Activated gamma-delta T cell treated with anti-CD3 and anti-CD28 coated beads, Interleukin-2, amount 50 U/mL, for 16 hours (primary cell): ENCODE results near the gene ZNF222.

ENCODE experiments used
- DNase-seq: peaks from one replicate; pipeline ENCODE4 v3.0.0-alpha.2; 2020; ENCODE audit warnings: low read depth

Gene ZNF222

DNA sequence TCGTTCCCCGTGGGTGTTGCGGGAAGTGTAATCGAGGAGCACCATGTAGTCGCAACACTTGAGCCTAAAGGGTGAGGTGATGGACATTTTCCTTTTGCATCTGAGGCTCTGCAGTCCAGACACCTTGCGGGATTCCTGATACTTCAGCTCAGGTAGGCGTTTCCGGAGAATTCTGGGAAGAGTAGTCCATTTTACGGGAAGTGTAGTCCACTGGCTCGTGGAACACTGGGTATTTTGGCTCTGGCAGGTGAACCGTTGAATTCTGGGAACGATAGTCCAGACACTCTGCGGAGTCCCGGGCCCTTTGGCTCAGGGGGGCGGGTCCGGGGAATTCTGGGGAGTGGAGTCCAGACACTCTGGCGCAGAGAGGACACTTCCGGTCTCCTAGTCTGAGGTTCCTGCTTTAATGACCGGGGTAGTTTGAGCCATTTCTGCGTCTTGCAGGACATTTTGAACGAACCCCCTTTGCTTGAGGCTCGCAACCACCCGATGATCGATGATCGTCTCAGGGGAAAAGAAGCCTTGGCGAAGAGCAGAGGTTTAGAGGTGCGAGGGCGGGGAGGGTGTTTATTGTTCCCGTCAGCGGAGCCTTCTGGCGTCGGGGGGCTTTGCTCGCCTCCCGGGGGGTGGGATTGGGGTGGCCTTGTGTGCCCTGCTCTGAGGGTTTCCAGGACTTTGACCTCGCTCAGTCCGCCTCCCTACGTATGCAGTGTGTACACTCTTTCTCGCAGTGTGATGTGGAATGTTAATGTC is 26.6 kb downstream of the ZNF222 start, which contains the start of gene ZNF223:
Gene ZNF223, plus strand, starts transcription at position 387 of the 753 bp plus-strand sequence. CDS start 3,141 bp downstream, outside the sequence.
- peak; percentile 49 for DNase-seq

DNA sequence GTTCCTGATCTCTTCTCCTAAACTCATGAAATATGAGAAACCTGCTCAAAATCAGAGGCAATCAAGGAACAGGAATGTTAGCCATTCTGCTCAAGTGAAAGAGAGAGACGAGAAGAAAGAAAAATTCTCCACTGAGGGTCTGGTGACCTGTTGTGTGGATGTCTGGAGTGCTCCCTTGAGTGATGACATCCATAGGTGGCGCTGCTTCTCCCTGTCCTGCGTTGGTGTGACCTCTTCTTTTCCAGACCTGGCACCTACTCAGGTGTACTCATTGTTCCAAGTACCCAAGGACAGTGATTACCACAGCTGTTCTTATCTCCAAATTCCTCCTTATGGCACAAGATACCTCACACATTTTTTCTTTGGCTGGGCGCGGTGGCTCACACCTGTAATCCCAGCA is 30.7 kb downstream of the ZNF222 start:
- DNase-seq: no peak

DNA sequence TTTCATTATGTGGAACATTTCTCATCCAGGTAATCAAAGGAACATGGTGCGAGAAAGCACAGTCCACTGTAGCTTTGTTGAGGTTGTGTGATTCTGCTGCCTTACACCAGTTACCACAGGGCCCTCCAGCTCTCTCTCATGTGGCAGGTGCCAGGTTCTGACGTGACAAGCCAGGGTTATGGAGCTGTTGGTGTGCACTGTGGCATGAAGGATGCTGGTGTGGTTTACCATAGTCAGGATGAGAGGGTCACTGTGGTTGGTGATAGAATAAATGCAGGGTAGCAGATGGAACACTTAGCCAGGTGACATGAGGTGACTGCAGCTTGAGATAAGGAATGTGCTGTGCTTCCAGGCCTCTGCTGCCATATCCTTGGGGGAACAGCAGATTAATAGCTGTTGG is 34.0 kb downstream of the ZNF222 start:
- DNase-seq: no peak

DNA sequence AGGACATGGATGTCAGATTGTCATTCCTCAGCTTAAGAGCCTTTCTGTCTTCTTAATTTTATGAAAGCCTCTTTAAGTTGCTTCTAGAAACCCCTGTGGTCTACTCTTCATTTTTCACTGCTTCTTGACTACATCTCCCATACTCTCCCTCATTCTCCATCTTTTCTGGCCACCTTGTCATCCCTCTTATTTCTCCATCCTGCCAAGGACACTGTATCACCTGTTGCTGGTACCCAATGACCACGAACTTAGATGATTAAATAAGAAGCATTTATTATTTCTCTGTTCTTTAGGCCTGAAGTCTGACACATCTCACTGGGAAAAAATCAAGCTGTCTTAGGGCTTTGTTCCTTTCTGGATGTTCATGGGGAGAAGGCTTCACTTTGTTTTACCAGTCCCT is 35.9 kb downstream of the ZNF222 start:
- no peak for DNase-seq

DNA sequence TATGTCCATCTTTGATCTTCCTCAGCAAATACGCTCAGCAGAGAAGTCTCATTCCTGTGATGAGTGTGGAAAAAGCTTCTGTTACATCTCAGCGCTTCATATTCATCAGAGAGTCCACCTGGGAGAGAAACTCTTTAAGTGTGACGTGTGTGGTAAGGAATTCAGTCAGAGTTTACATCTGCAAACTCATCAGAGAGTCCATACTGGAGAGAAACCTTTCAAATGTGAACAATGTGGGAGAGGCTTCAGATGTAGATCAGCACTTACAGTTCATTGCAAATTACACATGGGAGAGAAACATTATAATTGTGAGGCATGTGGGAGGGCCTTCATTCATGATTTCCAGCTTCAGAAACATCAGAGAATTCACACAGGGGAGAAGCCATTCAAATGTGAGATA is 41.1 kb downstream of the ZNF222 start:
- DNase-seq: no peak

DNA sequence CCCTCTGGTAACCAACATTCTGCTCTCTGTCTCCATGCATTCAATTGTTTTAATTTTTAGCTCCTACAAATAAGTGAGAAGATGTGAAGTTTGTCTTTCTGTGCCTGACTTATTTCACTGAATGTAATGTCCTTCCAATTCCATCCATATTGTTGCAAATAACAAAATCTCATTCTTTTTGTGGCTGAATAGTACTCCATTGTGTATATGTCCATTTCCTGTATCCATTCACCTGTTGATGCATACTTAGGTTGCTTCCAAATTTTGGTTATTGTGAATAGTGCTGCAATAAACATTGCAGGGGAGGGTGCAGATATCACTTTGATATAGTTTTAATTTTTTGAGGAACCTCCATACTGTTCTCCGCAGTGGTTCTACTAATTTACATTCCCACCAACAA is 44.2 kb downstream of the ZNF222 start:
- no peak for DNase-seq

DNA sequence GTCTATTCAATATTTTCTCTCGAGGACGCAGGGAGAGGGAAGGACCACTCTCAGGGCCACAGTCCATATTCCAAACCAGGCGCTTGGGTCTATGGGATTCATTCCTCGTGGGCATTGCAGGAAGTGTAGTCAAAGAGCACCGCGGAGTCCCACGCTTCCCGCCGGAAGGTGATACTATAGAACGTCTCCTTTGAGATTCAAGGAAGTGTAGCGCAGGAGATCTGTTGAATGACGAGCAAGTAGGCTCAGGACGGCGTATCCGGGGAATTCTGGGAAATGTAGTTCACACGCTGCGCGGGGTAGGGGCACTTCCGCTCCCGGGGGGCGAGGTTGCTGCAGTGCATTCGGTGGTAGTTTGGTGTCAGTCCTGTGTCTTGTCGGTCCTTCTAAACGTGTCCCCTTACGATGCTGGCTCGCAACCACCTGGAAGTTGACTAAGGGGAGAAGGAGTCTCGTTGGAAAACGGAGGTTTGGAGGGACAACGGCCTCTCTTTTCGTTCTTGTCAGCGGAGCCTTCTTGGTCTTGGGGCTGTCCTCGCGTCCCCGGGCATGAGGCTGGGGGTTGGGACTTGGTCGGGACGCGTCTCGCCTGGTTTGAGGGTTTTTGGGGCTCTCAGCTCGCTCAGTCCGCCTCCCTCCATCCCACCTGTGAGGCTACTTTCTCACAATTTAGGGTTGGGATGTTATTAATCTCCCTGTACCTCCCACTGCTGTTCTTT is 46.8 kb downstream of the ZNF222 start, which contains the start of gene ZNF284:
Gene ZNF284, plus strand, starts transcription at position 336 of the 719 bp plus-strand sequence. CDS start 4,231 bp downstream, outside the sequence.
- peak; percentile 78 for DNase-seq

DNA sequence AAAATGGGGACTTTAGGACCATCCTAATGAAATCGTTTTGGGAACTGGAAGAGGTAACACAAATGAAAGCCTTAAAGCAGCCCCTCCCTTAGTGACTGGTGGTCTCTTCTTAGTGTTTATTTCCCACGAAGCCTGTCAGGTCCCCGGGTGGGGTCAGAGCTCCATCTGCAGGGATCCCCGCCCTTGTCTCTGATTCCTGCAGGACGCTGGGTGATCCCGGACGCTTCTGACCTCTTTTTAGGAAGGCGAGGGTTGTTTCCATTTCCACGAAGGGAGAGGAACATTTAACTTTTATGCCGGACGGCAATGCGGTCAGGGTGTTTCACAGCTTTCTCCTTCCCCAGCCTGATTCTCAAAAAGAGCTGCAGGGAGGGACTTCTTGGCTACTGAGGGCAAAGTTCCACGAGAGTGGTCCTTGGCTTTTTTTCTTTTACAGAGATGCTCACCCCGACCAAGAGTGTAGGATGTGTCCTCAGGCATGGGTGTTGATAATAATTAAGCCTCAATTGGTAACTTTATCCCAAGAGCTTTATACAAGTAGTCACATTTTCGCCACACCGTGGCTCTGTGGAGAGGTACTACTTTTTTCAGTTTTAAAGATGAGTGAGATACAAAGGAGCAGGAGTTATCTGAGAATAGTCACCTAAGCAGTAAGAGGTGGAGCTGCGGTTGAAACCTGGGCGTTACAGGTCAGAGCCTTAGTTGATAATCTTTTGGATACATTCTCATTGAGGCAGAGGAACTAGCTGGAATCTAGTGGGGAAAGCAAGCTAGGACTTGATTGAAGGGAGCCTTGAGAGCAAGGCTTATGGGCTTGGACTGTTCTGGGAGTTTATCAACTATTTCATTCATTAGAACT is 47.6 kb downstream of the ZNF222 start:
- no peak for DNase-seq

DNA sequence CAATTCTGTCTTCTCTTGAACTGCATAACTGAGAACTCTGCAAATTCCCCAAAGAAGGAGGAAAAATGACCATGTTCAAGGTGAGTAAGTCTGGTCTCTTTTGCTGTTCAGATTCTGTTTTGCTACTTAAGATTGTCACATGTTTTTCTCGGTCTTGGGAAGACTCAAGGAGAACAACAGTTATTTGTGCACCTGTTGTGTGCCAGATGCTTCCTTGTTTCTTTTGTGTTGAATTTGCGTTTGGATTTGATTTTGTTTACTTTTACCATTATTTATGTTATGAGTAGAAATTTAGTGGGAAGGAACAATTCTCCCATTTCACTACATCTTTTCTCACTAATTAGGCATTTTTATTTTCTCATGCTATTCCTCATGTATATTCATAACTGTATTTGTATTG is 51.1 kb downstream of the ZNF222 start:
- no peak for DNase-seq
